OCI-LY3 (cell line): Measurements from ENCODE around the gene SMCO1.

Experiments used
- H2AFZ ChIP-seq: fragments of 200-600, 300-600 bp; shearing (Covaris generic); 2 replicates; pipeline ENCODE4 v1.6.0; 2014; ENCODE audit warnings: antibody characterized with exemption, low read depth, low read length
- H3K27ac ChIP-seq: fragments of 200-600, 300-600 bp; sonication (generic); 2 replicates; pipeline ENCODE4 v1.5.1; 2014; ENCODE audit warnings: mild to moderate bottlenecking, low read length, moderate library complexity, mixed read lengths
- H3K27me3 ChIP-seq: fragments of 200-600, 300-600 bp; sonication (generic); 2 replicates; pipeline ENCODE4 v1.6.1; 2014; ENCODE audit warnings: low read depth, low read length, mixed read lengths
- H3K36me3 ChIP-seq: fragments of 200-600, 300-600 bp; sonication (generic); replicated peaks from 2 replicates; pipeline ENCODE3; 2014; ENCODE audit warnings: low read depth, low read length, mixed read lengths
- H3K4me1 ChIP-seq: fragments of 300-600, 200-600 bp; sonication (generic); 2 replicates; pipeline ENCODE4 v1.6.1; 2014; ENCODE audit warnings: low read length, mixed read lengths
- H3K4me2 ChIP-seq: fragments of 200-600, 300-600 bp; sonication (generic); 2 replicates; pipeline ENCODE4 v1.6.1; 2014; ENCODE audit warnings: low read length, mixed read lengths
- H3K4me3 ChIP-seq: fragments of 300-600, 200-600 bp; sonication (generic); 2 replicates; pipeline ENCODE4 v1.5.1; 2014; ENCODE audit warnings: antibody characterized with exemption, mild to moderate bottlenecking, low read length, moderate library complexity
- H3K79me2 ChIP-seq: fragments of 300-600, 200-600 bp; shearing (Covaris generic); 2 replicates; pipeline ENCODE4 v1.6.1; 2014; ENCODE audit warnings: mild to moderate bottlenecking, low read length, mixed read lengths
- H3K9ac ChIP-seq: fragments of 300-600, 200-600 bp; shearing (Covaris generic); 2 replicates; pipeline ENCODE4 v1.6.0; 2014; ENCODE audit warnings: mild to moderate bottlenecking, low read length, moderate library complexity
- H3K9me3 ChIP-seq: fragments of 200-600, 300-600 bp; shearing (Covaris generic); 2 replicates; pipeline ENCODE4 v1.6.1; 2014; ENCODE audit warnings: low read length, mixed read lengths; ENCODE audit not compliant: insufficient read depth
- H4K20me1 ChIP-seq: fragments of 200-600, 300-600 bp; sonication (generic); 2 replicates; pipeline ENCODE4 v1.6.1; 2016; ENCODE audit warnings: low read length, mixed read lengths; ENCODE audit not compliant: insufficient read depth
- CTCF ChIP-seq: fragments of 200-600, 300-600 bp; sonication (generic); IDR thresholded peaks from 2 replicates; pipeline ENCODE4 v1.5.1; 2014; ENCODE audit warnings: antibody characterized with exemption, low read length, low read depth
- EZH2phosphoT487 ChIP-seq: fragments of 200-600 bp; shearing (Covaris generic); IDR thresholded peaks from 2 replicates; pipeline ENCODE4 v1.6.1; 2018; ENCODE audit warnings: antibody characterized with exemption, mixed run types, low read depth

The SMCO1 gene

GRCh38 chr3:196557236-196557635 lies 42.1 kb upstream of the SMCO1 start:
- H3K27ac ChIP-seq, result no peak overlapping the region
- H3K4me3 ChIP-seq, result no peak overlapping the region
- TF ChIP-seq CTCF, result no peak
- no peak for TF ChIP-seq EZH2phosphoT487
- no peaks in the 10 kb centered on the region for H3K9me3 ChIP-seq
- peaks cover 8% of the 10 kb centered on the region for H3K4me1 ChIP-seq
- no peaks in the 10 kb centered on the region for H4K20me1 ChIP-seq
- H3K9ac ChIP-seq, result no peak overlapping the region
- peaks cover 3% of the 10 kb centered on the region for H3K36me3 ChIP-seq
- H3K4me2 ChIP-seq, result no peak overlapping the region
- H3K27me3 ChIP-seq, result no peaks in the 10 kb centered on the region
- no peak overlapping the region for H2AFZ ChIP-seq
- H3K79me2 ChIP-seq, result no peaks in the 10 kb centered on the region

- Histone ChIP-seq H3K9me3 (peaks cover 3% of the 10 kb centered on the region; the same call in 1 of the 2 replicates), H2AFZ (no peak overlapping the region), H3K79me2 (no peaks in the 10 kb centered on the region), H3K9ac (no peak overlapping the region), H3K27me3 (no peaks in the 10 kb centered on the region), H4K20me1 (no peaks in the 10 kb centered on the region), H3K27ac (no peak overlapping the region), H3K4me2 (no peak overlapping the region), H3K4me3 (no peak overlapping the region), H3K4me1 (peaks cover 8% of the 10 kb centered on the region), H3K36me3 (peaks cover 3% of the 10 kb centered on the region)
- TF ChIP-seq EZH2phosphoT487, result no peak
- TF ChIP-seq CTCF, result no peak
Observed at GRCh38 chr3:196555295-196555694, 40.1 kb upstream of the SMCO1 start.

GRCh38 chr3:196554205-196554604 lies 39.1 kb upstream of the SMCO1 start:
- Histone ChIP-seq H4K20me1 (no peaks in the 10 kb centered on the region), H3K27me3 (no peaks in the 10 kb centered on the region)
- TF ChIP-seq CTCF (no peak), EZH2phosphoT487 (no peak)

GRCh38 chr3:196553551-196553950 lies 38.4 kb upstream of the SMCO1 start:
- Histone ChIP-seq H3K4me3 (no peak overlapping the region), H3K4me2 (no peak overlapping the region)
- no peak for TF ChIP-seq EZH2phosphoT487
- TF ChIP-seq CTCF, result no peak

More at GRCh38 chr3:196554205-196554604, 39.1 kb upstream of the SMCO1 start:
- no peak overlapping the region for H3K9ac ChIP-seq
- H3K36me3 ChIP-seq, result peaks cover 3% of the 10 kb centered on the region
- H3K4me2 ChIP-seq, result no peak overlapping the region
- H3K9me3 ChIP-seq, result peaks cover 4% of the 10 kb centered on the region; the same call in 1 of the 2 replicates
- peaks cover 8% of the 10 kb centered on the region for H3K4me1 ChIP-seq
- H2AFZ ChIP-seq, result no peak overlapping the region
- H3K79me2 ChIP-seq, result no peaks in the 10 kb centered on the region
- no peak overlapping the region for H3K4me3 ChIP-seq
- no peak overlapping the region for H3K27ac ChIP-seq

More at GRCh38 chr3:196553551-196553950, 38.4 kb upstream of the SMCO1 start:
- Histone ChIP-seq H3K4me1 (peaks cover 8% of the 10 kb centered on the region), H3K9ac (no peak overlapping the region), H3K79me2 (no peaks in the 10 kb centered on the region), H3K36me3 (peaks cover 3% of the 10 kb centered on the region), H2AFZ (no peak overlapping the region), H4K20me1 (no peaks in the 10 kb centered on the region), H3K27ac (no peak overlapping the region), H3K9me3 (peaks cover 4% of the 10 kb centered on the region; the same call in 1 of the 2 replicates), H3K27me3 (no peaks in the 10 kb centered on the region)
